ENCODE results near the gene SLC44A3.

DNA sequence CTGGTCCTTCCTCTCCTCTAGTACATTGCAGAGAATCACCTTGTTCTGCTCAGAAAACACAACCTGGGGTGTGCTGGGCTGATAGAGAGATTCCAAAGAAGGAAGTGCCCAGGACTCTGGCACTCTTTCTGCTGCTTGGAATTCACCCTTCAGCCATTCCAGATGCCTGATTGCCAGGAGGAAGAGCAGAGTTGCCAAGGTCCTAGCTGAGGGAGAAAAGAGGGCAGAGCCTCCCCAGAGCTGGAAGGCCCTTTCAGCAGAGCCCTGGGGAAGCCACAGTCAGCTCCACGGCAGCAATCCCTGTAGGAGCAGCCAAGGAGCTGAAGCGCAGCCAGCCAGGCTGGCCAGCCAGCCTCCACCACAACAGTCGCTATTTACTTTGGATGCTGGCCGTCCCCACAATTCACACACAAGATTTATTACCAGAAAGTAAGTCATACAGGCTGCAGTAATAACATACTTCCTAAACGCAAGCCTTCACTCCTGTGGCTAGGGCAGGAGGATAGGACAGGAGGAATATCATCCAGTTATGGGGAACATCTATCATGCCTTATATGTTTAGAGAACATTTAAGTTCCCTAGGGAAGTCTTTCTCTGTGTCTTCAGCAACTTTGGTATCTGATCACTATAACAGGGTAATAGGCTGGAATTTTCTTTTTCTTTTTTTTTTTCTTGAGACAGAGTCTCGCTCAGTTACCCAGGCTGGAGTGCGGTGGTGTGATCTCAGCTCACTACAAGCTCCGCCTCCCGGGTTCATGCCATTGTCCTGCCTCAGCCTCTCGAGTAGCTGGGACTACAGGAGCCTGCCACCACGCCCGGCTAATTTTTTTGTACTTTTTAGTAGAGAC lies 36.6 kb upstream of the SLC44A3 start:
- TF ChIP-seq, protein P1, sequence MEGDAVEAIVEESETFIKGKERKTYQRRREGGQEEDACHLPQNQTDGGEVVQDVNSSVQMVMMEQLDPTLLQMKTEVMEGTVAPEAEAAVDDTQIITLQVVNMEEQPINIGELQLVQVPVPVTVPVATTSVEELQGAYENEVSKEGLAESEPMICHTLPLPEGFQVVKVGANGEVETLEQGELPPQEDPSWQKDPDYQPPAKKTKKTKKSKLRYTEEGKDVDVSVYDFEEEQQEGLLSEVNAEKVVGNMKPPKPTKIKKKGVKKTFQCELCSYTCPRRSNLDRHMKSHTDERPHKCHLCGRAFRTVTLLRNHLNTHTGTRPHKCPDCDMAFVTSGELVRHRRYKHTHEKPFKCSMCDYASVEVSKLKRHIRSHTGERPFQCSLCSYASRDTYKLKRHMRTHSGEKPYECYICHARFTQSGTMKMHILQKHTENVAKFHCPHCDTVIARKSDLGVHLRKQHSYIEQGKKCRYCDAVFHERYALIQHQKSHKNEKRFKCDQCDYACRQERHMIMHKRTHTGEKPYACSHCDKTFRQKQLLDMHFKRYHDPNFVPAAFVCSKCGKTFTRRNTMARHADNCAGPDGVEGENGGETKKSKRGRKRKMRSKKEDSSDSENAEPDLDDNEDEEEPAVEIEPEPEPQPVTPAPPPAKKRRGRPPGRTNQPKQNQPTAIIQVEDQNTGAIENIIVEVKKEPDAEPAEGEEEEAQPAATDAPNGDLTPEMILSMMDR (CRISPR knock-in tag; IDR thresholded peaks at IDR 0.05): no peak
- no peak for TF ChIP-seq TBL1XR1 (IDR thresholded peaks at IDR 0.05; ENCODE audit: borderline replicate concordance, low read length, partially characterized antibody)
- TF ChIP-seq SP1 (IDR thresholded peaks at IDR 0.05): no peak
- no peak for TF ChIP-seq SP1 (CRISPR knock-in tag; IDR thresholded peaks at IDR 0.05)
- TF ChIP-seq POLR2AphosphoS5 (IDR thresholded peaks at IDR 0.05; ENCODE audit: low read depth, low read length): no peak
- TF ChIP-seq ZNF557 (CRISPR knock-in tag; IDR thresholded peaks at IDR 0.05): no peak
- no peak for TF ChIP-seq ZNF530 (CRISPR knock-in tag; IDR thresholded peaks at IDR 0.05; ENCODE audit: low read depth)
- TF ChIP-seq ZSCAN25 (CRISPR knock-in tag; IDR thresholded peaks at IDR 0.05): no peak
- TF ChIP-seq TAF1 (CRISPR knock-in tag; IDR thresholded peaks at IDR 0.05): no peak
- TF ChIP-seq TCF7L2 (IDR thresholded peaks at IDR 0.05; ENCODE audit: low read depth, low read length): no peak
- no peak for TF ChIP-seq RBFOX2 (IDR thresholded peaks at IDR 0.05; ENCODE audit: low read depth, low read length)

Measured in HepG2 (cell line).